PC-9 (cell line): ENCODE results near the gene BUD23. TPM values are rescaled to one million over a fixed set of nuclear protein-coding genes. Genes with fewer than 3 reads are reported as not detected.
A peak's percentile ranks its signal among the peaks of the same experiment; 100 is the strongest.

ENCODE experiments used
- BruUV-seq: library from RNA; stranded (reverse); fragments of 400-500 nt; replicated peaks from 2 replicates; lab custom pipeline; 2021; lab: Mats Ljungman, UMichigan
- CTCF ChIA-PET: fragments of 300-600 bp; sonication (Branson Sonifier 250); formaldehyde crosslinking; loops from one replicate; lab custom pipeline; 2022; ENCODE audit warnings: antibody characterized with exemption; lab: Charles Lee
- POLR2A ChIA-PET: fragments of 300-600 bp; sonication (Branson Sonifier 250); formaldehyde crosslinking; loops from one replicate; lab custom pipeline; 2022; ENCODE audit warnings: antibody characterized with exemption; ENCODE audit not compliant: unreplicated experiment; lab: Charles Lee
- DNase-seq, 2 experiments: peaks; one replicate each; pipeline versions ENCODE4 v3.0.0 to v3.0.0-alpha.2; 2015 to 2022; ENCODE audit warnings: mixed read lengths in 1 of 2
- H2AFZ ChIP-seq: fragments of 200-600 bp; sonication (generic); 2 replicates; pipeline ENCODE4 v1.8.1; 2017; ENCODE audit warnings: antibody characterized with exemption
- H3F3A ChIP-seq: fragments of 200-600 bp; sonication (generic); 2 replicates; pipeline ENCODE4 v1.8.1; 2017; ENCODE audit warnings: antibody characterized with exemption, mild to moderate bottlenecking, low read depth; ENCODE audit not compliant: insufficient read depth
- H3K27ac ChIP-seq: fragments of 200-600 bp; sonication (generic); 2 replicates; pipeline ENCODE4 v1.6.1; 2016; ENCODE audit warnings: mixed run types
- H3K27me3 ChIP-seq: fragments of 200-600 bp; sonication (generic); 2 replicates; pipeline ENCODE4 v1.6.1; 2016; ENCODE audit warnings: low read depth, mixed run types; ENCODE audit not compliant: insufficient read depth
- H3K36me3 ChIP-seq: fragments of 200-600 bp; sonication (generic); 2 replicates; pipeline ENCODE4 v1.6.1; 2016; ENCODE audit warnings: low read depth, mixed run types
- H3K4me1 ChIP-seq: fragments of 200-600 bp; sonication (generic); replicated peaks from 2 replicates; pipeline ENCODE4 v1.6.1; 2016; ENCODE audit warnings: mixed run types; ENCODE audit not compliant: insufficient read depth
- H3K4me2 ChIP-seq: fragments of 200-600 bp; sonication (generic); 2 replicates; pipeline ENCODE4 v1.6.1; 2017; ENCODE audit warnings: mixed run types
- H3K4me3 ChIP-seq: fragments of 200-600 bp; sonication (generic); 2 replicates; pipeline ENCODE4 v1.6.1; 2016; ENCODE audit warnings: mixed run types
- H3K79me2 ChIP-seq: fragments of 200-600 bp; sonication (generic); 2 replicates; pipeline ENCODE4 v1.6.1; 2017; ENCODE audit warnings: low read depth, mixed run types
- H3K9me2 ChIP-seq: fragments of 200-600 bp; sonication (generic); 2 replicates; pipeline ENCODE4 v1.8.1; 2017; ENCODE audit warnings: mild to moderate bottlenecking; ENCODE audit not compliant: insufficient read depth
- H3K9me3 ChIP-seq: fragments of 200-600 bp; sonication (generic); 2 replicates; pipeline ENCODE4 v1.8.1; 2016; ENCODE audit warnings: low read depth; ENCODE audit not compliant: insufficient read depth
- H4K20me1 ChIP-seq: fragments of 200-600 bp; sonication (generic); 2 replicates; pipeline ENCODE4 v1.8.1; 2017; ENCODE audit not compliant: insufficient read depth
- CTCF ChIP-seq: fragments of 200-600 bp; sonication (generic); conservative IDR thresholded peaks from 2 replicates; pipeline ENCODE4 v1.6.1; 2017; ENCODE audit warnings: mixed run types, antibody characterized with exemption, mild to moderate bottlenecking, moderate library complexity
- EZH2 ChIP-seq: fragments of 200-600 bp; sonication (generic); IDR thresholded peaks from 2 replicates; pipeline ENCODE4 v1.8.0; 2017; ENCODE audit warnings: antibody characterized with exemption, low read depth
- intact Hi-C: fragments of 100-400 bp; cut with micrococcal nuclease; formaldehyde crosslinking; loops from one replicate; pipeline ENCODE4 v1.10.0; 2022; ENCODE audit not compliant: unreplicated experiment
- total RNA-seq: library from RNA; stranded (reverse); gene quantifications from 2 replicates; pipeline ENCODE4 v1.2.3, GENCODE V29; 2021

Gene BUD23
- total RNA-seq, 1 experiment from 2014 or later: 122 TPM

- Histone ChIP-seq H4K20me1 (no peaks in the 10 kb centered on the region), H3K9me3 (no peaks in the 10 kb centered on the region), H3K79me2 (no peaks in the 10 kb centered on the region), H3K36me3 (no peaks in the 10 kb centered on the region), H3K4me3 (no peak overlapping the region), H3K4me1 (peaks cover 6% of the 10 kb centered on the region), H3K27me3 (no peaks in the 10 kb centered on the region), H2AFZ (no peak overlapping the region), H3F3A (peaks cover 45% of the 10 kb centered on the region), H3K9me2 (no peaks in the 10 kb centered on the region), H3K4me2 (no peak overlapping the region), H3K27ac (no peak overlapping the region)
- BruUV-seq: no TSS peak
- ChIA-PET POLR2A (interaction anchor here (0.7 kb wide), 1 partner anchor 69 kb away, joined by 7 read pairs; no protein-coding TSS in a partner anchor), CTCF (interaction anchor here (0.6 to 0.7 kb wide), 4 partner anchors 67 to 328 kb away, joined by 3 to 8 read pairs (median 4); no protein-coding TSS in a partner anchor)
- DNase-seq: no peak
- TF ChIP-seq EZH2 (no peak), CTCF (no peak)
- intact Hi-C loops: loop anchor here (10.0 kb wide), 1 partner anchor 244 kb away; no protein-coding TSS in a partner anchor
Measured at GRCh38 chr7:73730485-73730884, 47.1 kb downstream of the BUD23 start.

GRCh38 chr7:73732397-73732796 lies 49.0 kb downstream of the BUD23 start:
- Histone ChIP-seq H3K79me2 (peaks cover 19% of the 10 kb centered on the region), H3K27me3 (no peaks in the 10 kb centered on the region), H3K9me2 (no peaks in the 10 kb centered on the region), H4K20me1 (peaks cover 4% of the 10 kb centered on the region; the same call in 1 of the 2 replicates), H3K4me1 (peaks cover 24% of the 10 kb centered on the region), H3K9me3 (no peaks in the 10 kb centered on the region), H3K36me3 (peaks cover 13% of the 10 kb centered on the region; the same call in 1 of the 2 replicates), H3K4me3 (no peak overlapping the region), H3K4me2 (no peak overlapping the region), H2AFZ (no peak overlapping the region), H3F3A (peaks cover 57% of the 10 kb centered on the region), H3K27ac (no peak overlapping the region)
- no TSS peak for BruUV-seq
- CTCF ChIA-PET: interaction anchor here (0.7 kb wide), 1 partner anchor 213 kb away, joined by 15 read pairs; no protein-coding TSS in a partner anchor
- no peak for TF ChIP-seq CTCF
- no peak for TF ChIP-seq EZH2
- POLR2A ChIA-PET: interaction anchor here (0.6 to 1.1 kb wide), 4 partner anchors 97 to 467 kb away, joined by 5 to 11 read pairs (median 9); no protein-coding TSS in a partner anchor
- intact Hi-C loops: loop anchor here (10.0 kb wide), 1 partner anchor 242 kb away; no protein-coding TSS in a partner anchor
- no peak for DNase-seq

GRCh38 chr7:73734619-73735527 lies 51.5 kb downstream of the BUD23 start:
- TF ChIP-seq EZH2 (no peak), CTCF (peak; percentile 91)
- peaks cover 6% of the 10 kb centered on the region; the same call in 1 of the 2 replicates for H4K20me1 ChIP-seq
- no peak overlapping the region for H2AFZ ChIP-seq
- H3K4me2 ChIP-seq: peak overlapping the region; percentile 65
- no peaks in the 10 kb centered on the region for H3K27me3 ChIP-seq
- no peaks in the 10 kb centered on the region for H3K9me3 ChIP-seq
- H3K79me2 ChIP-seq: peaks cover 40% of the 10 kb centered on the region
- peaks cover 53% of the 10 kb centered on the region for H3F3A ChIP-seq
- H3K4me3 ChIP-seq: no peak overlapping the region
- H3K36me3 ChIP-seq: peaks cover 15% of the 10 kb centered on the region; the same call in 1 of the 2 replicates
- H3K27ac ChIP-seq: peak overlapping the region; percentile 88
- H3K4me1 ChIP-seq: peaks cover 35% of the 10 kb centered on the region
- DNase-seq: peak; percentile 96 to 97
- no TSS peak for BruUV-seq
- CTCF ChIA-PET: interaction anchor here (0.7 to 0.8 kb wide), 2 partner anchors 70 to 116 kb away, joined by 3 to 4 read pairs; no protein-coding TSS in a partner anchor
- H3K9me2 ChIP-seq: no peaks in the 10 kb centered on the region
- intact Hi-C loops: loop anchor here (1.0 to 10.0 kb wide), 3 partner anchors 95 to 240 kb away; partner anchors contain the start of gene CLDN4
- POLR2A ChIA-PET: interaction anchor here (0.5 to 1.5 kb wide), 15 partner anchors 10 to 115 kb away, joined by 3 to 36 read pairs (median 5); partner anchors contain the start of gene METTL27
